Liver (tissue), 9 donors: Measurements from ENCODE around the gene TFF1. TPM values are rescaled to one million over a fixed set of nuclear protein-coding genes. Genes with fewer than 3 reads are reported as not detected.

Experiments
- DNase-seq: peaks from one replicate; pipeline ENCODE4 v3.0.0-alpha.2; 2017; ENCODE audit warnings: low spot score
- H3K27ac ChIP-seq, 2 donors: one replicate each; pipeline ENCODE4 v1.7.0; 2013; ENCODE audit warnings: inconsistent platforms in 2 of 2, low read length in 2 of 2, control low read depth in 1 of 2, low read depth in 1 of 2, mild to moderate bottlenecking in 1 of 2
- H3K27me3 ChIP-seq, 4 donors: one replicate each; pipeline versions ENCODE4 v1.6.1 to v1.7.0; 2013; ENCODE audit warnings: low read length in 3 of 4, inconsistent platforms in 1 of 4, mild to moderate bottlenecking in 1 of 4, moderate library complexity in 1 of 4; ENCODE audit not compliant: control insufficient read depth in 4 of 4, insufficient read depth in 4 of 4
- H3K36me3 ChIP-seq, 4 donors: one replicate each; pipeline versions ENCODE4 v1.6.1 to v1.7.0; 2013; ENCODE audit warnings: low read length in 3 of 4, mild to moderate bottlenecking in 3 of 4, low read depth in 1 of 4, moderate library complexity in 1 of 4; ENCODE audit not compliant: control insufficient read depth in 4 of 4, insufficient read depth in 3 of 4
- H3K4me1 ChIP-seq, 4 donors: one replicate each; pipeline versions ENCODE4 v1.6.1 to v1.7.0; 2013; ENCODE audit warnings: low read length in 3 of 4, mild to moderate bottlenecking in 3 of 4, moderate library complexity in 1 of 4; ENCODE audit not compliant: control insufficient read depth in 4 of 4, insufficient read depth in 4 of 4
- H3K4me3 ChIP-seq, 3 donors: one replicate each; pipeline versions ENCODE4 v1.6.1 to v1.7.0; 2013; ENCODE audit warnings: low read length in 3 of 3, control low read depth in 1 of 3, low read depth in 1 of 3, mild to moderate bottlenecking in 1 of 3
- H3K9ac ChIP-seq, 2 donors: one replicate each; pipeline ENCODE4 v1.7.0; 2013; ENCODE audit warnings: low read length in 2 of 2, mild to moderate bottlenecking in 2 of 2, moderate library complexity in 2 of 2, control low read depth in 1 of 2, low read depth in 1 of 2
- H3K9me3 ChIP-seq, 4 donors: one replicate each; pipeline versions ENCODE4 v1.6.1 to v1.7.0; 2013; ENCODE audit warnings: low read length in 3 of 4; ENCODE audit not compliant: control insufficient read depth in 4 of 4
- ATF3 ChIP-seq: IDR thresholded peaks from 2 replicates; pipeline ENCODE4 v1.6.1; 2016; ENCODE audit warnings: antibody characterized with exemption
- CTCF ChIP-seq: fragments of 150-350 bp; IDR thresholded peaks from 2 replicates; pipeline ENCODE4 v1.5.1; 2017; ENCODE audit warnings: improper control_type of control experiment, low read depth, low read length; ENCODE audit not compliant: missing input control
- EGR1 ChIP-seq, 2 donors: IDR thresholded peaks; 2 replicates each; pipeline ENCODE4 v1.6.1; 2016 to 2018; ENCODE audit warnings: antibody characterized with exemption in 2 of 2, low read depth in 2 of 2
- FOXA1 ChIP-seq: IDR thresholded peaks from 2 replicates; pipeline ENCODE4 v1.6.1; 2016; ENCODE audit warnings: antibody characterized with exemption
- FOXA2 ChIP-seq: IDR thresholded peaks from 2 replicates; pipeline ENCODE4 v1.6.1; 2016; ENCODE audit warnings: antibody characterized with exemption
- GABPA ChIP-seq, 2 donors: IDR thresholded peaks in 1 of 2; conservative IDR thresholded peaks in 1 of 2; 2 replicates each; pipeline ENCODE4 v1.6.1; 2016; ENCODE audit warnings: antibody characterized with exemption in 2 of 2, mild to moderate bottlenecking in 1 of 2, moderate library complexity in 1 of 2
- HNF4A ChIP-seq, 2 donors: conservative IDR thresholded peaks; 2 replicates each; pipeline ENCODE4 v1.6.1; 2016; ENCODE audit warnings: antibody characterized with exemption in 2 of 2, mild to moderate bottlenecking in 2 of 2
- HNF4G ChIP-seq: IDR thresholded peaks from 2 replicates; pipeline ENCODE4 v1.6.1; 2016; ENCODE audit warnings: antibody characterized with exemption
- JUND ChIP-seq, 2 donors: IDR thresholded peaks; 2 replicates each; pipeline ENCODE4 v1.6.1; 2016; ENCODE audit warnings: antibody characterized with exemption in 2 of 2
- MAX ChIP-seq: IDR thresholded peaks from 2 replicates; pipeline ENCODE4 v1.6.1; 2016; ENCODE audit warnings: antibody characterized with exemption
- NR2F2 ChIP-seq: IDR thresholded peaks from 2 replicates; pipeline ENCODE4 v1.6.1; 2016; ENCODE audit warnings: antibody characterized with exemption
- RAD21 ChIP-seq, 2 donors: IDR thresholded peaks; 2 replicates each; pipeline ENCODE4 v1.6.1; 2016; ENCODE audit warnings: antibody characterized with exemption in 2 of 2, mild to moderate bottlenecking in 2 of 2
- REST ChIP-seq: IDR thresholded peaks from 2 replicates; pipeline ENCODE4 v1.6.1; 2016; ENCODE audit warnings: antibody characterized with exemption, mild to moderate bottlenecking
- RXRA ChIP-seq, 2 donors: IDR thresholded peaks; 2 replicates each; pipeline ENCODE4 v1.6.1; 2017 to 2018; ENCODE audit warnings: antibody characterized with exemption in 2 of 2, mild to moderate bottlenecking in 1 of 2
- SP1 ChIP-seq: IDR thresholded peaks from 2 replicates; pipeline ENCODE4 v1.6.1; 2018; ENCODE audit warnings: antibody characterized with exemption, mild to moderate bottlenecking
- TAF1 ChIP-seq: conservative IDR thresholded peaks from 2 replicates; pipeline ENCODE4 v1.6.1; 2016; ENCODE audit warnings: antibody characterized with exemption, mild to moderate bottlenecking
- YY1 ChIP-seq: IDR thresholded peaks from 2 replicates; pipeline ENCODE4 v1.6.1; 2016; ENCODE audit warnings: antibody characterized with exemption, mild to moderate bottlenecking
- ZBTB33 ChIP-seq: IDR thresholded peaks from 2 replicates; pipeline ENCODE4 v1.6.1; 2016; ENCODE audit warnings: antibody characterized with exemption
- WGBS: extraction: QIAGEN DNeasy Blood & Tissue Kit; methylation state at CpG from one replicate; pipeline ENCODE4 v1.1.7; 2013; 5-methylcytosine and 5-hydroxymethylcytosine counted together
- polyA plus RNA-seq, 2 donors: library from polyadenylated mRNA; stranded (reverse) in 1 of 2; unstranded in 1 of 2; fragments of 200-250 nt in 1 of 2; fragments of >200 nt in 1 of 2; fragmentation: Nextera tagmentation in 1 of 2; extraction: Ambion mirVana in 1 of 2; gene quantifications; one replicate each; pipeline versions ENCODE4 v1.2.1 to v1.2.3, GENCODE V29; 2013 to 2015
- total RNA-seq, 2 donors: library from RNA; depleted of rRNA; stranded (reverse); fragments of >200 nt; gene quantifications; one replicate each; pipeline ENCODE4 v1.2.3, GENCODE V29; 2014
- donor health status: healthy.
- donor health status: healthy.
- donor health status: healthy.
- donor health status: healthy.
- donor health status: healthy.

The TFF1 gene
- total and polyA plus RNA-seq, 4 donors = not detected

- 78% methylated on average over 6 of the region's 6 CpGs for WGBS
- H3K9ac ChIP-seq = no peak overlapping the region
- H3K9me3 ChIP-seq = no peaks in the 10 kb centered on the region
- TF ChIP-seq FOXA2 (no peak), CTCF (no peak), RAD21 (IDR thresholded peaks at IDR 0.05) (no peak), REST (no peak), MAX (no peak), FOXA1 (no peak), ATF3 (no peak), ZBTB33 (no peak), NR2F2 (no peak), EGR1 (IDR thresholded peaks at IDR 0.05; ENCODE audit: low read depth in 2 of 2) (no peak), SP1 (no peak), JUND (IDR thresholded peaks at IDR 0.05) (no peak), TAF1 (no peak), HNF4A (conservative IDR thresholded peaks at IDR 0.05) (no peak), HNF4G (no peak), YY1 (no peak), GABPA (IDR thresholded peaks at IDR 0.05 in 1 of 2, conservative IDR thresholded peaks at IDR 0.05 in 1 of 2) (no peak), RXRA (IDR thresholded peaks at IDR 0.05) (no peak)
- H3K4me3 ChIP-seq = no peak overlapping the region
- H3K36me3 ChIP-seq = no peaks in the 10 kb centered on the region
- DNase-seq = no peak
- no peaks in the 10 kb centered on the region for H3K4me1 ChIP-seq
- no peaks in the 10 kb centered on the region for H3K27me3 ChIP-seq
- H3K27ac ChIP-seq = no peak overlapping the region
Measured at GRCh38 chr21:42324896-42325295, 41.4 kb downstream of the TFF1 start.
